MM.1S (cell line): Measurements from ENCODE around the gene DNAJC5.

ENCODE experiments used
- DNase-seq: peaks from one replicate; pipeline ENCODE4 v3.0.0-alpha.2; 2015
- H2AFZ ChIP-seq: fragments of 300-600 bp; sonication (generic); 2 replicates; pipeline ENCODE4 v1.6.0; 2016; ENCODE audit warnings: antibody characterized with exemption, low read length
- H3F3A ChIP-seq: fragments of 300-600 bp; sonication (generic); 2 replicates; pipeline ENCODE4 v1.6.1; 2016; ENCODE audit warnings: mild to moderate bottlenecking, antibody characterized with exemption, low read length, moderate library complexity, mixed read lengths; ENCODE audit not compliant: insufficient read depth
- H3K27ac ChIP-seq: fragments of 300-600 bp; sonication (generic); 2 replicates; pipeline ENCODE4 v1.5.1; 2016; ENCODE audit warnings: mild to moderate bottlenecking, low read length
- H3K27me3 ChIP-seq: fragments of 300-600 bp; sonication (generic); replicated peaks from 2 replicates; pipeline ENCODE4 v1.6.0; 2016; ENCODE audit warnings: low read length; ENCODE audit not compliant: insufficient read depth
- H3K36me3 ChIP-seq: fragments of 300-600 bp; sonication (generic); replicated peaks from 2 replicates; pipeline ENCODE4 v1.6.1; 2016; ENCODE audit warnings: mild to moderate bottlenecking, low read length, mixed read lengths; ENCODE audit not compliant: insufficient read depth
- H3K4me1 ChIP-seq: fragments of 300-600 bp; sonication (generic); 2 replicates; pipeline ENCODE4 v1.6.1; 2016; ENCODE audit warnings: low read length, mixed read lengths
- H3K4me2 ChIP-seq: fragments of 300-600 bp; sonication (generic); 2 replicates; pipeline ENCODE4 v1.6.0; 2016; ENCODE audit warnings: low read depth, low read length
- H3K4me3 ChIP-seq: fragments of 300-600 bp; sonication (generic); 2 replicates; pipeline ENCODE4 v1.5.1; 2016; ENCODE audit warnings: low read length, mixed read lengths
- H3K79me2 ChIP-seq: fragments of 300-600 bp; sonication (generic); 2 replicates; pipeline ENCODE4 v1.6.1; 2016; ENCODE audit warnings: mixed run types, low read length, mixed read lengths
- H3K9ac ChIP-seq: fragments of 300-600 bp; sonication (generic); 2 replicates; pipeline ENCODE4 v1.6.1; 2016; ENCODE audit warnings: low read length, mixed read lengths
- H3K9me2 ChIP-seq: fragments of 300-600 bp; sonication (generic); replicated peaks from 2 replicates; pipeline ENCODE4 v1.6.1; 2016; ENCODE audit warnings: mild to moderate bottlenecking, low read length, mixed read lengths; ENCODE audit not compliant: insufficient read depth
- H3K9me3 ChIP-seq: fragments of 300-600 bp; sonication (generic); replicated peaks from 2 replicates; pipeline ENCODE4 v1.6.1; 2016; ENCODE audit warnings: mild to moderate bottlenecking, low read length, mixed read lengths; ENCODE audit not compliant: insufficient read depth
- H4K20me1 ChIP-seq: fragments of 300-600 bp; sonication (generic); 2 replicates; pipeline ENCODE4 v1.6.1; 2016; ENCODE audit warnings: mild to moderate bottlenecking, low read length, moderate library complexity, mixed read lengths; ENCODE audit not compliant: insufficient read depth
- EZH2 ChIP-seq: fragments of 300-600 bp; sonication (generic); optimal IDR thresholded peaks from 2 replicates; pipeline ENCODE3; 2017; ENCODE audit warnings: low read depth, mild to moderate bottlenecking, antibody characterized with exemption, low read length, mixed read lengths
- EZH2phosphoT487 ChIP-seq: fragments of 300-600 bp; sonication (generic); IDR thresholded peaks from 2 replicates; pipeline ENCODE4 v1.6.1; 2018; ENCODE audit warnings: antibody characterized with exemption, low read length
- TF ChIP-seq, protein P1 (sequence below): fragments of 300-600 bp; sonication (generic); IDR thresholded peaks from 2 replicates; pipeline ENCODE4 v1.5.1; 2016; ENCODE audit warnings: antibody characterized with exemption, low read length, mixed read lengths

The DNAJC5 gene

GRCh38 chr20:63886921-63887320, 8.0 kb upstream of the DNAJC5 start:
- Histone ChIP-seq H3K4me3 (no peak overlapping the region), H3K4me2 (no peak overlapping the region), H3K4me1 (no peaks in the 10 kb centered on the region), H3K79me2 (no peaks in the 10 kb centered on the region), H2AFZ (no peak overlapping the region), H4K20me1 (no peaks in the 10 kb centered on the region), H3K27me3 (no peaks in the 10 kb centered on the region), H3K9ac (no peak overlapping the region), H3K9me2 (no peaks in the 10 kb centered on the region), H3F3A (no peaks in the 10 kb centered on the region), H3K36me3 (no peaks in the 10 kb centered on the region), H3K27ac (no peak overlapping the region), H3K9me3 (no peaks in the 10 kb centered on the region)
- DNase-seq = no peak
- TF ChIP-seq, protein P1, sequence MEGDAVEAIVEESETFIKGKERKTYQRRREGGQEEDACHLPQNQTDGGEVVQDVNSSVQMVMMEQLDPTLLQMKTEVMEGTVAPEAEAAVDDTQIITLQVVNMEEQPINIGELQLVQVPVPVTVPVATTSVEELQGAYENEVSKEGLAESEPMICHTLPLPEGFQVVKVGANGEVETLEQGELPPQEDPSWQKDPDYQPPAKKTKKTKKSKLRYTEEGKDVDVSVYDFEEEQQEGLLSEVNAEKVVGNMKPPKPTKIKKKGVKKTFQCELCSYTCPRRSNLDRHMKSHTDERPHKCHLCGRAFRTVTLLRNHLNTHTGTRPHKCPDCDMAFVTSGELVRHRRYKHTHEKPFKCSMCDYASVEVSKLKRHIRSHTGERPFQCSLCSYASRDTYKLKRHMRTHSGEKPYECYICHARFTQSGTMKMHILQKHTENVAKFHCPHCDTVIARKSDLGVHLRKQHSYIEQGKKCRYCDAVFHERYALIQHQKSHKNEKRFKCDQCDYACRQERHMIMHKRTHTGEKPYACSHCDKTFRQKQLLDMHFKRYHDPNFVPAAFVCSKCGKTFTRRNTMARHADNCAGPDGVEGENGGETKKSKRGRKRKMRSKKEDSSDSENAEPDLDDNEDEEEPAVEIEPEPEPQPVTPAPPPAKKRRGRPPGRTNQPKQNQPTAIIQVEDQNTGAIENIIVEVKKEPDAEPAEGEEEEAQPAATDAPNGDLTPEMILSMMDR = no peak
- TF ChIP-seq EZH2phosphoT487 (no peak), EZH2 (no peak)

GRCh38 chr20:63889241-63890200, 5.4 kb upstream of the DNAJC5 start:
- H3K79me2 ChIP-seq = no peaks in the 10 kb centered on the region
- H3K27ac ChIP-seq = no peak overlapping the region
- H2AFZ ChIP-seq = no peak overlapping the region
- no peaks in the 10 kb centered on the region for H3K36me3 ChIP-seq
- H3K9me2 ChIP-seq = no peaks in the 10 kb centered on the region
- TF ChIP-seq EZH2phosphoT487 (no peak), EZH2 (no peak)
- TF ChIP-seq, protein P1 = no peak
- no peak overlapping the region for H3K9ac ChIP-seq
- H3K4me2 ChIP-seq = no peak overlapping the region
- peaks cover 10% of the 10 kb centered on the region; the same call in 1 of the 2 replicates for H3F3A ChIP-seq
- no peaks in the 10 kb centered on the region for H3K4me1 ChIP-seq
- no peaks in the 10 kb centered on the region for H3K27me3 ChIP-seq
- H4K20me1 ChIP-seq = no peaks in the 10 kb centered on the region
- no peak overlapping the region for H3K4me3 ChIP-seq
- no peaks in the 10 kb centered on the region for H3K9me3 ChIP-seq
- no peak for DNase-seq

DNA sequence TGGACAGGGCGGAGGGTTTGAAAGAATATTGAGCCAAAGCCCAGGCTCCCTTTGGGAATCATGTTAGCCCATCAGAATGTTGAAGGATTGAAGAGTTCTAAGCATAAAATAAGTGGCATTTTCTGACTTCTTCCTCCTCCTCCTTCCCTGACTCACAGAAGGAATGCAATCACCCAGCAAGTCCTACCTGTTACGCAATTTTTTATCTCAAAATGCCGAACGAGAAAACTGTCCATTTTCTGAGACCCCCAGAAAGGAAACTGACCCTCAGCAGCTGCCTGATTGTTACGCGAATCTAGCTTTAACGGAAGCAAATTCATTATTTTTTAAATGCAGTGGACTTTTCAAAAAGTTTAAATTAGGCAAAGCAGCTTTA, 4.7 kb upstream of the DNAJC5 start:
- H3F3A ChIP-seq = peaks cover 10% of the 10 kb centered on the region; the same call in 1 of the 2 replicates
- TF ChIP-seq, protein P1 = no peak
- TF ChIP-seq EZH2 = no peak
- no peak for TF ChIP-seq EZH2phosphoT487
- no peaks in the 10 kb centered on the region for H3K9me2 ChIP-seq
- H3K4me2 ChIP-seq = no peak overlapping the region
- no peaks in the 10 kb centered on the region for H3K9me3 ChIP-seq
- no peak overlapping the region for H3K9ac ChIP-seq
- H4K20me1 ChIP-seq = no peaks in the 10 kb centered on the region
- DNase-seq = no peak
- no peaks in the 10 kb centered on the region for H3K4me1 ChIP-seq
- H3K4me3 ChIP-seq = no peak overlapping the region
- H2AFZ ChIP-seq = no peak overlapping the region
- no peaks in the 10 kb centered on the region for H3K27me3 ChIP-seq
- H3K27ac ChIP-seq = no peak overlapping the region
- H3K36me3 ChIP-seq = no peaks in the 10 kb centered on the region
- no peaks in the 10 kb centered on the region for H3K79me2 ChIP-seq
